Dermis blood vessel endothelial cell (primary cell): ENCODE measurements around the gene MAN2A2. TPM values are rescaled to one million over a fixed set of nuclear protein-coding genes. Genes with fewer than 3 reads are reported as not detected.
"Not testable (repeated sequence)": the region's sequence is repeated elsewhere in the genome, so short reads cannot be mapped to it uniquely, and the experiment has no call there.

Source experiments
- DNase-seq: peaks from one replicate; pipeline ENCODE4 v3.0.0; 2010
- total RNA-seq: library from RNA; depleted of rRNA; stranded (reverse); fragments of >200 nt; gene quantifications from 2 replicates; pipeline ENCODE4 v1.2.3, GENCODE V29; 2014

Gene MAN2A2
- total RNA-seq, 1 donor from 2014 or later = 23.1 TPM

DNA sequence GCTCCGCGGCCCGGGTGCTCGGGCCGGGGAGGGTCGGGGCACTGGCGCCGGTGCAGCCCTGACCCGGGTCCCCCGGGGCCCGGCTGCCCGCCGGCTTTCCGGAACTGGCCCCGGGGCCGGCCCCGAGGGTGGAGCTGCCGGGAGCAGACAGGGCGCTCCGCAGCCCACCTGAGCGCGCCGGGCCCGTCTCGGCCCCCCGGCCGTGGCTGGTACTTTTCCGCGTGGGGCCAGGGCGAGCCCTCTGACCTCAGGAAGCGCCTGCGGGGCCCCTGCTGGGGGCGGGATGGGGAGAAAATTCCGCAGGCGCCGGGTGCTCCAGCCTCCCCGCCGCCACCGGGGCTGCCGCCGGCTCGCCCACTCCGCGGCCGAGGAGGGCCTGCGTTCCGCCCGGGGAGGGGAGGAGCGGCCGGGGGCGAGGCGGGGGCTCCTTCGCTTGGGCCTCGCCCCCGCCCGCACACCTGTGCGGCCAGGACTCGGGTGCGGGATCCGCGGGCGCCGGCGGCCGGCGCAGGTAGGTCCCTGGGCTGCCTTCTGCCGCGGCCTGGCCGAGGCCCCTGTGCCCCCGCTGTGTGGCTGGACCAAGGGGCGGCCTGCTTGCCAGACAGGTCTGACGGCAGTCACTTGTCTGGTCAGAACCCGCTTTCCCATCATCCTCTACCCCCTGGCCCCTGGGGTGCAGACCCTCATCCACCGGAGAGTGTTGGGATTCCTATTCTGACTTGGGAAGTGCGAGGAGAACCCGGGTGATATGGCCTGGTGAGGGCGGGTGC, 31.2 kb upstream of the MAN2A2 start:
- peak; percentile 32 for DNase-seq

DNA sequence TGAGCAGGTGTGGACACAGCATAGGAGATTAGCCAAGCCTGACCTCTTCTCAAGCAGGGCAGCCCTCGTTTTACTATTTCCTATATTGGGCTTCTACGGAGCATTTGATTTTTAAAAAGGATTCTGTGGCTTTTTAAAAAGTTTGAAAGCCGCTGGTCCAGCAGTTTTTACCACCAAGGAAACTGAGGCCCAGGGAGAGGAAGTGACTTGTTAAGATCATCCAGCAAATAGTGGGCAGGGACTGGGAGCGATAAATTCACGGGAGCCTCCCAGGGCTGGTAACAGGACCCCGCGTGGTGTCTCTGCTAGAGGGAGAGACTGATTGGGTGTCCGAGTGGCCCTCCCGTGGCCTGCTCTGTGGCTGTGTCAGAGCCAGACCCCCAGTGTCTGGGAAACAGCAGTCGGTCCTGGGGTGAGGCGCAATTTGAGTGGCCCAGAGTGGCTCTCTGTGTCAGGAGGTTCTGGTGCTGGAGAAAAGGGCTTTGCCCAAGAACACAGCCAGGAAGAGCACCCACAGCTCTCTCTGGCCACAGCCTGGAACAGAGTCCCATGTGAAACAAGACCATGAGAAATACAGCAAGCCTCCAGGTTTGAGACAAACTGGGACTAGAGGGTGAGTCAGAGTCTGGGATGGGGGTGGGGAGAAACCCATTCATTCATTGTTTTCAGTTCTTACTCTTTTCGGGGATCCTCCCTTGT, 30.5 kb upstream of the MAN2A2 start:
- DNase-seq = peak; percentile 75

DNA sequence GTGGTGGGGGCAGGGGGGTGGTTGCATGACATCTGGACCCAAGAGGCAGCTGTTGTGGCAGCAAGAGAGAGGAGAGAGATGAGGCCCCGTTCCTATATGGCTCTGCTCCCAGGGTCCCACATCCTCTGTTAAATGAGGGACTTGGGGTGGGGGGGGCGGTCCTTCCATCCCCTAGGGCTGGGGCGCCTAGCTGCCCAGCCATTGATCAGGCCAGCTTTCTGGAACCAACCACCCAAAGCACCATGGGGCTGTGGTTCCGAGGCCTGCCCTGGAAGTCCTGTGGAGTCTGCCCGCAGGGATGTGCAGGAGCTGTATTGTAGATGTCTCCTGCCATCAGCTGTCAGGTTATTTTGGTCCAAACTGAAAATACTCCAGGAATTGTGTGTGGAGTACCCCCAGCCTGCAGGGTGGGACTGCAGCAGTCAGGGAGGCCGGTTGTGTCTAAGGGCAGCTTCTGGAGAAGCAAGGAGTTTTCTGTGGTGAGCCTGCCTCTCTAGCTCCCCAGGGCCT, 29.6 kb upstream of the MAN2A2 start:
- no peak for DNase-seq

DNA sequence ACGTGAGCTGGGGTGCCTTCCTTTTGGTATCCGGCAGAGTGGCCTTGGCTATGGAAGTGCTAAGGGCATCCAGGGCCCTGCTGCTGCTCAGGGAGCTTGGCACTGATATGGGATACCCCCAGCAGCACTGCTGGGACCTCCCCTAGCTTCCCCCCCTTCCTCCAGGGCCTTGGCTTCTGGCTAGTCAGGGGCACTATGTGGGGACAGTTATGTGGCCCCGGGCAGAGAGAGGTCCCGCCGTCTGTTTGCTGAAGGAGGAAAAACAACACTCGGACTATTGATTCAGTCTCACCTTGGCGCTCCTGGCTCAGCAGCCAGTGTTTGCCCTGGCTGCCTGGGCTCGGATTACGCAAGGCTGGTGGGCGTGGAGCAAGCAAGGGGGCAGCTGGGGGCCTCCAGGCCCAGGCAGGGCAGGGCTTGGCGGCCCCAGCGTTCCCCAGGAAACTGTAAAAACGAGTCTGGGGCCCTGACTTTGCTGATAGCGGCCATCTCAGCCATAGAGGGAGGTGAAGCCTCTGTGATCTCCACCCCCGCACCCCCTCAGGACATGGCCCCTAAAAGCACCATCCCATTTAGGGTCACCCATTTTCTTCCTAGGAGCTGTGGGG, 29.0 kb upstream of the MAN2A2 start:
- DNase-seq = no peak

DNA sequence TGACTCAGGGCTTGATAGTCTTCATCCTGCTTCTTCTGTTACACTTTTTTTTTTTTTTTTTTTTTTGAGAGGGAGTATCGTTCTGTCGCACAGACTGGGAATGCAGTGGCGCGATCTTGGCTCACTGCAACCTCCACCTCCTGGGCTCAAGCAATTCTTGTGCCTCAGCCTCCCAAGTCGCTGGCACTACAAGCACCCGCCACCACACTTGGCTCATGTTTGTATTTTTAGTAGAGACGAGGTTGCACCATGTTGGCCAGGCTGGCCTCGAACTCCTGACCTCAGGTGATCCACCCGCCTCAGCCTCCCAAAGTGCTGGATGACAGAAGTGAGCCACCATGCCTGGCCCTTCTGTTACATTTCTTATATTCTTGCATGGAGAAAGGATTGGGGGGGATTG, 28.1 kb upstream of the MAN2A2 start:
- not testable (repeated sequence) for DNase-seq

DNA sequence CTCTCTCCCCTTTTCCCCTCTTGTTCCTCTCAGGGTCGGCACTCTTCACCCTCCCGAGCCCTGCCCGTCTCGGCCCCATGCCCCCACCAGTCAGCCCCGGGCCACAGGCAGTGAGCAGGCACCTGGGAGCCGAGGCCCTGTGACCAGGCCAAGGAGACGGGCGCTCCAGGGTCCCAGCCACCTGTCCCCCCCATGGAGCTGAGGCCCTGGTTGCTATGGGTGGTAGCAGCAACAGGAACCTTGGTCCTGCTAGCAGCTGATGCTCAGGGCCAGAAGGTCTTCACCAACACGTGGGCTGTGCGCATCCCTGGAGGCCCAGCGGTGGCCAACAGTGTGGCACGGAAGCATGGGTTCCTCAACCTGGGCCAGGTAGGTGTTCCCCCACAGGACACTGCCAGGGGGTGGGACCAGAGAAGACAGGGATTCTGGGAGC, 27.5 kb upstream of the MAN2A2 start:
- DNase-seq = no peak

DNA sequence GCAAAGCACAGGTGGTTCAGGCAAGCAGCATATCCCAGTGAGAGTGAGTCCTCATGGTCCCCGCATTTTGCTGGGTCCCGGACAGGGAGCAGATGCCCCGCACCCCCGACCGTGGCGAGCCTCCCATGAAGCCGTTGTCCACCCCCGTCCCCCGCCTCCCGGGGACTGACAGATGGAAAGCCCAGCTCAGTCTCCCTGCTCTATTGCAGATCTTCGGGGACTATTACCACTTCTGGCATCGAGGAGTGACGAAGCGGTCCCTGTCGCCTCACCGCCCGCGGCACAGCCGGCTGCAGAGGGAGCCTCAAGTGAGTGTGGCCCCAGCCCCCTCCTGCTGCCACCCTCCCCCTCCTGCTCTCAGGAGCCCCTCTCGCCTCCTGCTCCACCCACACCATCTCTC, 27.1 kb upstream of the MAN2A2 start:
- DNase-seq = no peak

DNA sequence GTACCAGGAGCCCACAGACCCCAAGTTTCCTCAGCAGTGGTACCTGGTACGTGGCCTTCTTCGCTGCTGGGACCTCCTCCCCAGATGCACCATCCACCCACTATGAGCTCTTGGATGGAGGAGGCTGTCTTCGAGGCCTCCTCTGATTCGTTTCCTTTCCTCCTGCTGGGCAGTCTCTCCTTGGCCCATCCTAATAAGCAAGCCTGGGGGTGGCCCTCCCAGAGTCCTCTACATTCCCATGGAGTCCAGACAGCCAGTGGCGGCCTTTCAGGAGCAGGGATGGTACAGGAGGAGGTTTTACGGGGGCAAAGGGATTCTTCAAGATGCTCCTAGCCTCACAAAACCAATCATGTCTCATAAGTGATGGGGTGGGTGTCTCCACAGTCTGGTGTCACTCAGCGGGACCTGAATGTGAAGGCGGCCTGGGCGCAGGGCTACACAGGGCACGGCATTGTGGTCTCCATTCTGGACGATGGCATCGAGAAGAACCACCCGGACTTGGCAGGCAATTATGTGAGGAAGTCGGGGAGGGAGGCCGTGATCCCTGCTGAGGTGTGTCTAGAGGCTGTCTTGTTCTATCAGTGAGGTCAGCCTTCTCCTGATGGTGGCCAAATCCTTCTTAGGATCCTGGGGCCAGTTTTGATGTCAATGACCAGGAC, 26.5 kb upstream of the MAN2A2 start:
- no peak for DNase-seq

DNA sequence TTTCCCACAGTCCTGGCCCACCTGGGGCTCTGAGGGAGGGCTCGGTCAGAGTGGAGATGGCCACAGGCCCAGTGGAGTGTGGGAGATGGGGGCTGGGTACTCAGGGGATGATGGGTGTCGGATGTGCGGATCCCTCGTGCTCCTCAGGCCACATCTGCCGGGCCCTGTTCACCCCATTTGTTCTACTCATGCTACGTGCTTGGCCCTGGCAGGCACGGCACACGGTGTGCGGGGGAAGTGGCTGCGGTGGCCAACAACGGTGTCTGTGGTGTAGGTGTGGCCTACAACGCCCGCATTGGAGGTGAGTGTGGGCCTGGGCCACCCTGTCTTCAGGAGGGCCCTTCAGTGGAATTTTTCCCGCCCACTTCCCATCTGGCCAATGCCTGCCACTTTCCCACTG, 25.8 kb upstream of the MAN2A2 start:
- no peak for DNase-seq

DNA sequence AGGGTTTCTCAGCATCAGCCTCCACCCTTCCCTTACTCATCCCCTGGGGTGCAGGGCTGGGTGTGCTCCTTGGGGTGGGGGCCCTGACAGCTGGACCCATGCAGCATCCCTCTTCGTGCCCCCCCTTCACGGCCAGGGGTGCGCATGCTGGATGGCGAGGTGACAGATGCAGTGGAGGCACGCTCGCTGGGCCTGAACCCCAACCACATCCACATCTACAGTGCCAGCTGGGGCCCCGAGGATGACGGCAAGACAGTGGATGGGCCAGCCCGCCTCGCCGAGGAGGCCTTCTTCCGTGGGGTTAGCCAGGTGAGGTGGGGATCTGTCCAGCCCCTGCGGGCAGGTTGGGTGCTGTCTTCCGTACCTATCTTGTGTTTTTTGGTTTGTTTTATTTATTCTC, 25.1 kb upstream of the MAN2A2 start:
- DNase-seq = no peak

DNA sequence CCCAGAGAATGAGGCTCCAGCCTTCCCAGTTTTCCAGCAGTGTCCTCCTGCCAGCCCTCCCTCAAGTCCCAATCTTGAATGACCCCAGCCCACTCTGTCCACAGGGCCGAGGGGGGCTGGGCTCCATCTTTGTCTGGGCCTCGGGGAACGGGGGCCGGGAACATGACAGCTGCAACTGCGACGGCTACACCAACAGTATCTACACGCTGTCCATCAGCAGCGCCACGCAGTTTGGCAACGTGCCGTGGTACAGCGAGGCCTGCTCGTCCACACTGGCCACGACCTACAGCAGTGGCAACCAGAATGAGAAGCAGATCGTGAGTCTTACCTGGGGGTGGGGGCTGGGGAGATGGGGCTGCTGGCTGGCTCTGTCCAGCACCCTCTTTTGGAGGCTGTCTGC, 24.4 kb upstream of the MAN2A2 start:
- no peak for DNase-seq

DNA sequence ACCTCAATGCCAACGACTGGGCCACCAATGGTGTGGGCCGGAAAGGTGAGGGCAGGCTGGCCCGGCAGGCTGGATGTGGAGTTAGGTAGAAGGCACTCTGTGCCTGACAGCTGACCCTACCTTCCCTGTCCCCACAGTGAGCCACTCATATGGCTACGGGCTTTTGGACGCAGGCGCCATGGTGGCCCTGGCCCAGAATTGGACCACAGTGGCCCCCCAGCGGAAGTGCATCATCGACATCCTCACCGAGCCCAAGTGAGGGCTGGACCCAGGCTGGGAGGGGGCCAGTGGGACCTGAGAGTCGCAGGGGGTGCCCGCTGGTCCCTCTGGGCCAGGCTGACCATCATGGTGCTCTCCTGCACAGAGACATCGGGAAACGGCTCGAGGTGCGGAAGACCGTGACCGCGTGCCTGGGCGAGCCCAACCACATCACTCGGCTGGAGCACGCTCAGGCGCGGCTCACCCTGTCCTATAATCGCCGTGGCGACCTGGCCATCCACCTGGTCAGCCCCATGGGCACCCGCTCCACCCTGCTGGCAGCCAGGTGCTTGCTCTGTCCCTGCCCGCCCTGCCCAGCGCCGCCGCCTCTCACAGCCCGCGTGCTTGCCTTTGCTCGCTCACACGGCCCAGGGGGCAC, 23.3 kb upstream of the MAN2A2 start:
- no peak for DNase-seq

DNA sequence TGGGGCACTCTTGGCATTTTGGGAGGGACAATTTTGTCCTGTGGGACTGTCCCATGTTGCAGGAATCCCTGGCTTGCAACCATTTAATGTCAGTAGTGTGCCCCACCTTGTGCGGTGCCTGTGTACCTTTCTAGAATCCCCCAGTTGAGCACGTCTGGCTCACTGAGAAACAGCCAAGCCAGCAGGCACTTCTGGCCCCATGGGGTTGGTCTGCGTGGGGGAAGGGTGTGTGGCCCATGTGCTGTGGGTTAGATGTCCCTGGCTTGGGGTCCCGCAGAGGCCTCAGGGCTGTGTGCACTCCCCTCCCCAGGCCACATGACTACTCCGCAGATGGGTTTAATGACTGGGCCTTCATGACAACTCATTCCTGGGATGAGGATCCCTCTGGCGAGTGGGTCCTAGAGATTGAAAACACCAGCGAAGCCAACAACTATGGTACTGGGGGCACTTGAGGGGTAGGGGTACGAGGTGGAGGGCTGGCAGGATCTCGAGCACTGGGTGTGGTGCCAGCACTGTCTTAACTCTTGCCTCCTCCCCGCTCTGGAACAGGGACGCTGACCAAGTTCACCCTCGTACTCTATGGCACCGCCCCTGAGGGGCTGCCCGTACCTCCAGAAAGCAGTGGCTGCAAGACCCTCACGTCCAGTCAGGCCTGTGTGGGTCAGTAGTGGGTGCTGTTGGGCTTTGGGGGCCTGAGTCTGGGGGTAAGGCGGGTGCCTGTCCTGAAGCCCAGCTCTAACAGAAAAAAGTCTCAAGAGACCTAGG, 22.5 kb upstream of the MAN2A2 start:
- no peak for DNase-seq

DNA sequence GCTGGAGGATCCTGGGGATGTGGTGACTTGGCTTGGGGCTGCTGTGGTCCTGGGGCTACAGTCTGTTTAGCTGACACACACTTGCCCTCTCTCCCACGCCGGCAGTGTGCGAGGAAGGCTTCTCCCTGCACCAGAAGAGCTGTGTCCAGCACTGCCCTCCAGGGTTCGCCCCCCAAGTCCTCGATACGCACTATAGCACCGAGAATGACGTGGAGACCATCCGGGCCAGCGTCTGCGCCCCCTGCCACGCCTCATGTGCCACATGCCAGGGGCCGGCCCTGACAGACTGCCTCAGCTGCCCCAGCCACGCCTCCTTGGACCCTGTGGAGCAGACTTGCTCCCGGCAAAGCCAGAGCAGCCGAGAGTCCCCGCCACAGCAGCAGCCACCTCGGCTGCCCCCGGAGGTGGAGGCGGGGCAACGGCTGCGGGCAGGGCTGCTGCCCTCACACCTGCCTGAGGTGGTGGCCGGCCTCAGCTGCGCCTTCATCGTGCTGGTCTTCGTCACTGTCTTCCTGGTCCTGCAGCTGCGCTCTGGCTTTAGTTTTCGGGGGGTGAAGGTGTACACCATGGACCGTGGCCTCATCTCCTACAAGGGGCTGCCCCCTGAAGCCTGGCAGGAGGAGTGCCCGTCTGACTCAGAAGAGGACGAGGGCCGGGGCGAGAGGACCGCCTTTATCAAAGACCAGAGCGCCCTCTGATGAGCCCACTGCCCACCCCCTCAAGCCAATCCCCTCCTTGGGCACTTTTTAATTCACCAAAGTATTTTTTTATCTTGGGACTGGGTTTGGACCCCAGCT, 21.7 kb upstream of the MAN2A2 start:
- no peak for DNase-seq

DNA sequence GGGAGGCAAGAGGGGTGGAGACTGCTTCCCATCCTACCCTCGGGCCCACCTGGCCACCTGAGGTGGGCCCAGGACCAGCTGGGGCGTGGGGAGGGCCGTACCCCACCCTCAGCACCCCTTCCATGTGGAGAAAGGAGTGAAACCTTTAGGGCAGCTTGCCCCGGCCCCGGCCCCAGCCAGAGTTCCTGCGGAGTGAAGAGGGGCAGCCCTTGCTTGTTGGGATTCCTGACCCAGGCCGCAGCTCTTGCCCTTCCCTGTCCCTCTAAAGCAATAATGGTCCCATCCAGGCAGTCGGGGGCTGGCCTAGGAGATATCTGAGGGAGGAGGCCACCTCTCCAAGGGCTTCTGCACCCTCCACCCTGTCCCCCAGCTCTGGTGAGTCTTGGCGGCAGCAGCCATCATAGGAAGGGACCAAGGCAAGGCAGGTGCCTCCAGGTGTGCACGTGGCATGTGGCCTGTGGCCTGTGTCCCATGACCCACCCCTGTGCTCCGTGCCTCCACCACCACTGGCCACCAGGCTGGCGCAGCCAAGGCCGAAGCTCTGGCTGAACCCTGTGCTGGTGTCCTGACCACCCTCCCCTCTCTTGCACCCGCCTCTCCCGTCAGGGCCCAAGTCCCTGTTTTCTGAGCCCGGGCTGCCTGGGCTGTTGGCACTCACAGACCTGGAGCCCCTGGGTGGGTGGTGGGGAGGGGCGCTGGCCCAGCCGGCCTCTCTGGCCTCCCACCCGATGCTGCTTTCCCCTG, 21.0 kb upstream of the MAN2A2 start:
- no peak for DNase-seq

DNA sequence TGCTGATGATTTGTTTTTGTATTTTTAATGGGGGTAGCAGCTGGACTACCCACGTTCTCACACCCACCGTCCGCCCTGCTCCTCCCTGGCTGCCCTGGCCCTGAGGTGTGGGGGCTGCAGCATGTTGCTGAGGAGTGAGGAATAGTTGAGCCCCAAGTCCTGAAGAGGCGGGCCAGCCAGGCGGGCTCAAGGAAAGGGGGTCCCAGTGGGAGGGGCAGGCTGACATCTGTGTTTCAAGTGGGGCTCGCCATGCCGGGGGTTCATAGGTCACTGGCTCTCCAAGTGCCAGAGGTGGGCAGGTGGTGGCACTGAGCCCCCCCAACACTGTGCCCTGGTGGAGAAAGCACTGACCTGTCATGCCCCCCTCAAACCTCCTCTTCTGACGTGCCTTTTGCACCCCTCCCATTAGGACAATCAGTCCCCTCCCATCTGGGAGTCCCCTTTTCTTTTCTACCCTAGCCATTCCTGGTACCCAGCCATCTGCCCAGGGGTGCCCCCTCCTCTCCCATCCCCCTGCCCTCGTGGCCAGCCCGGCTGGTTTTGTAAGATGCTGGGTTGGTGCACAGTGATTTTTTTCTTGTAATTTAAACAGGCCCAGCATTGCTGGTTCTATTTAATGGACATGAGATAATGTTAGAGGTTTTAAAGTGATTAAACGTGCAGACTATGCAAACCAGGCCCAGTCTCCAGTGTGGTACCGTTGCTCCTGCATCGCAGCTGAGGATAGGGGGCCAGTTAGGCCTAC, 20.1 kb upstream of the MAN2A2 start:
- no peak for DNase-seq

DNA sequence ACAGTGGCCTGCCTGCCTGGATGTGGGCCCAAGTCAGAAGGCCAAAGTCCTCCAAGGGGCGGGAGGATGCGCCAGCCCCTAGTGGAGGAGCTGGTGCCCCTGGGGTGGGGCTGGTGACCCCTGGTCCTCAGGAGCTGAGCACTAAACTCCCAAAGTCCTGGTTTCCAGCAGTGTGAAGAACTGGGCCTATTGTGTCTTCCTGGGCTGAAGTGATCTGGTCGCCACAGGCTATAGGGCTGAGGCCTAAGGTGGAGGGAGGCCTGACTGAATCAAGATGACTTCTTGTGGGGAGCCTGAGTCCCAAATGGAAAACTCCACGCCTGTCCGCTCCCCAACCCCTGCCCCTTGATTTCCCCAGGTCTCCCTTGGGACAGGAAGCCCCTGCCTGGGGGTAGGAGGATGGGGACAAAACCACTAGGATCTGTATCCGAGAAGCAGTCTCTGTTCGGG, 19.6 kb upstream of the MAN2A2 start:
- peak; percentile 36 for DNase-seq

DNA sequence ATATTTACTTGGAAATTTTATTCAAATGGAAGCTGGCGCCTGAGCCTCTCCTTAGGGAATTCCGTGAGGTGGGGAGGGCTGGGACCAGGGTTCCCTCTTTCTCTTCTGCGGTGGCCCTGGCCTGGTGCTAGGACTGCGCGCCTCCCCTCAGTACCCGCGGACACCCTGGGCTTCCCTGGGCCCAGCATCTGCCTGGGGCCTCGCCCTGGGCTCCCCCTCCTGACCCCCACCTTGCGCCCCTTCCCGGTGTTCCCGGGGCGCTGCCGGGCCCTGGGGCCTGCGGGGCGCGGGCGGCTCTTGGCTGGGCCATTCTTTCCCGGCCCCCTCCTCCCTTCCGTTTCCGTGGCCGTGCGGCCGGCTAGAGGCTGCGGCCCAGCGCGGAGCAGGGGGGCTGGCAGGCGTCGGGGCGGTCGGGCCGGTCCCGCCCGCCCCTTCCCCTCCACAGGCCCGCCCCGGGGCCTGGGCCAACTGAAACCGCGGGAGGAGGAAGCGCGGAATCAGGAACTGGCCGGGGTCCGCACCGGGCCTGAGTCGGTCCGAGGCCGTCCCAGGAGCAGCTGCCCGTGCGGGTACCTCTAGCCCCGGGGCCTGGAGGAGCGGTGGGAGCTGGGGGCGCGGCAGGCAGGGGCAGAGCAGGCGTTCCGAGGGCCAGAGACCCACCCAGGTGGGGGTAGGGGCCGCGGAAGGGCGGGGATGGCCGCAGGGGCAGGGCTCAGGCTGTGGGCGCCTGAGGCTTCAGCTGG, 19.0 kb upstream of the MAN2A2 start, which contains the start of gene FES:
Gene FES (plus strand): TSS at position 529 of the 743 bp plus-strand sequence. CDS start 542 bp downstream, outside the sequence.
- peak; percentile 77 for DNase-seq
